ENCODE results near the gene KCNMB1.

DNA sequence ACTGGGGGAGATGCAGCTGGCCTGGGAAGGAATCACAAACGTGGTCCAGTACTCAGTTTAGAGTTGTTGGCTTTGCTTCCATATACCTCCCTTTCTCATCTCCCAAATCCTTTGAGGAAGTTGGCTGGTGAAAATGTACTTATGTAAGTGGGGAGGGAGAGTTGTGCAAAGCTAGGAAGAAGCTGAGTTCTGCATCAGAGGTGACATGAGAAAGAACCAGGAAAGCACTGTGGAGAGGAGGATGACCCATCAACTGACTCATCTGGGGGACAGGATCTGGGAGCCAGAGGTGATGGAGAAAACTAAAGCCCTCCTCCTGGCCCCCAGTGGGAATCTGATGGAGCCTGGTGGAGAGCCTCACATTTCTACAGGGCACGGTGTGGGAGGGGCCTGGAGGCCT, 16.2 kb downstream of the KCNMB1 start:
- TF ChIP-seq, protein P1, sequence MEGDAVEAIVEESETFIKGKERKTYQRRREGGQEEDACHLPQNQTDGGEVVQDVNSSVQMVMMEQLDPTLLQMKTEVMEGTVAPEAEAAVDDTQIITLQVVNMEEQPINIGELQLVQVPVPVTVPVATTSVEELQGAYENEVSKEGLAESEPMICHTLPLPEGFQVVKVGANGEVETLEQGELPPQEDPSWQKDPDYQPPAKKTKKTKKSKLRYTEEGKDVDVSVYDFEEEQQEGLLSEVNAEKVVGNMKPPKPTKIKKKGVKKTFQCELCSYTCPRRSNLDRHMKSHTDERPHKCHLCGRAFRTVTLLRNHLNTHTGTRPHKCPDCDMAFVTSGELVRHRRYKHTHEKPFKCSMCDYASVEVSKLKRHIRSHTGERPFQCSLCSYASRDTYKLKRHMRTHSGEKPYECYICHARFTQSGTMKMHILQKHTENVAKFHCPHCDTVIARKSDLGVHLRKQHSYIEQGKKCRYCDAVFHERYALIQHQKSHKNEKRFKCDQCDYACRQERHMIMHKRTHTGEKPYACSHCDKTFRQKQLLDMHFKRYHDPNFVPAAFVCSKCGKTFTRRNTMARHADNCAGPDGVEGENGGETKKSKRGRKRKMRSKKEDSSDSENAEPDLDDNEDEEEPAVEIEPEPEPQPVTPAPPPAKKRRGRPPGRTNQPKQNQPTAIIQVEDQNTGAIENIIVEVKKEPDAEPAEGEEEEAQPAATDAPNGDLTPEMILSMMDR (IDR thresholded peaks at IDR 0.05; ENCODE audit: low read depth, low read length, poor library complexity, severe bottlenecking), result no peak
- TF ChIP-seq EZH2phosphoT487 (IDR thresholded peaks at IDR 0.05; ENCODE audit: borderline replicate concordance, low read length), result no peak
